GM18502 (cell line): ENCODE measurements around the gene CYTH4.
"Not testable (repeated sequence)": the region's sequence is repeated elsewhere in the genome, so short reads cannot be mapped to it uniquely, and the experiment has no call there.

Experiments
- ATAC-seq: cut with Tn5 transposase; IDR thresholded peaks from one replicate; pipeline ENCODE4 v1.9.1; 2021; ENCODE audit warnings: mild to moderate bottlenecking; ENCODE audit not compliant: unreplicated experiment, poor library complexity

CYTH4 gene

DNA sequence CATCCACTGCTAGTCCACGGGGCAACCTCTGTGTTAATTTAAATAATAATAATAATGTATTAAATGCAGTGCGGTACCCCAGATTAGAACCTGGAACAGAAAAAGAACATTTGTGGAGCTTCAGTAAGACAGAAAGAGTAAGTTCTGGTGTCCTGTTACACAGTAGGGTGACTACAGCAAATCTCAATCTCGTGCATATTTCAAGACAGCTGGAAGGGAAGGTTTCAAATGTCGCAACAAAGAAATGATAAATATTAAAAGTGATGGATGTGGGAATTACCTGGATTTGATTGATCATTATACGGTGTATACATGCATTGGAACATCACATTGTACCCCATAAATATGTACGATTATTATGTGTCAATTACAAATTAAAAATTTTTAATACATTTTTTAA, 36.6 kb upstream of the CYTH4 start:
- ATAC-seq, result no peak

DNA sequence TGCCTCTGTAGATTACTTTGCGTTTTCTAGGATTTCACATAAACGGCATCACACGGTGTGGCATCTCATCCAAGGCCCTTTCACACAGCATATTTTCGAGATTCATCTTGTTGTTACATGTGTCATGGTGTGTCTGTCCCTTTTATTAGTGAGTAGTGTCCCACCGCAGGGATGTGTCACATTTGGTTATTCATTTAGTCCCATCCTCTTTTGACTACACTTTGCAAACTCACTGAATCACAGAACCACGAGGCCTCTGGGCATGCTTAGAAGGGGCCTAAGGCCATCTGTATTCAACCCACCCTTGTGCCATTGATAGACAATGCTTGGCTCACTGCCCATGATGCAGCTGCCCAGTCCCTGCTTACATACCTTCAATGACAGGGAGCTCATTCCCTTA, 34.1 kb upstream of the CYTH4 start:
- ATAC-seq, result no peak

DNA sequence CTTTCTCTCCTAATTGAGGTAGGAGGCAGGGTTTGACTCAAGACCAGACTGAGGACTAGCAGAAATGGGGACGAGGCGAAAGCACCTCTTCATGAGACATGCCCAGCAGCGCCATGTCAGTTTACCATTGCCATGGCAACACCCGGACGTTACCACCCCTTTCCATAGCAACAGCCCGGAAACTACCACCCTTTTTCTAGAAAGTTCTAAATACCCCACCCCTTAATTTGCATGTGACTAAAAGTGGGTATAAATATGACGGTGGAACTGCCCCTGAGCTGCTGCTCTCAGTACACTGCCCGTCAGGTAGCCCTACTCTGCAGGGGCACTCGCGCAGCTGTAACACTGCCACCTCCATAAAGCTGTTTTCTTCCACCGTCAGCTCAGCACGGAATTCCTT, 32.3 kb upstream of the CYTH4 start:
- no peak for ATAC-seq

DNA sequence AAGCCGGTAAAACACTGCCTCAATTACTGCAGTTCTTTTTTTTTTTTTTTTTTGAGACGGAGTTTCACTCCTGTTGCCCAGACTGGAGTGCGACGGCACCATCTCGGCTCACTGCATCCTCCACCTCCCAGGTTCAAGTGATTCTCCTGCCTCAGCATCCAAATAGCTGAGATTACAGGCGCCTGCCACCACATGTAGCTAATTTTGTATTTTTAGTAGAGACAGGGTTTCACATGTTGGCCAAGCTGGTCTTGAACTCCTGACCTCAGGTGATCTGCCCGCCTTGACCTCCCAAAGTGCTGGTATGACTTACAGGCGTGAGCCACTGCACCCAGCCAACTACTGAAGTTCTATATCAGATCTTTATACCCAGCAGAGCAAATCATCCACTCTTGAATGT, 30.5 kb upstream of the CYTH4 start:
- not testable (repeated sequence) for ATAC-seq

DNA sequence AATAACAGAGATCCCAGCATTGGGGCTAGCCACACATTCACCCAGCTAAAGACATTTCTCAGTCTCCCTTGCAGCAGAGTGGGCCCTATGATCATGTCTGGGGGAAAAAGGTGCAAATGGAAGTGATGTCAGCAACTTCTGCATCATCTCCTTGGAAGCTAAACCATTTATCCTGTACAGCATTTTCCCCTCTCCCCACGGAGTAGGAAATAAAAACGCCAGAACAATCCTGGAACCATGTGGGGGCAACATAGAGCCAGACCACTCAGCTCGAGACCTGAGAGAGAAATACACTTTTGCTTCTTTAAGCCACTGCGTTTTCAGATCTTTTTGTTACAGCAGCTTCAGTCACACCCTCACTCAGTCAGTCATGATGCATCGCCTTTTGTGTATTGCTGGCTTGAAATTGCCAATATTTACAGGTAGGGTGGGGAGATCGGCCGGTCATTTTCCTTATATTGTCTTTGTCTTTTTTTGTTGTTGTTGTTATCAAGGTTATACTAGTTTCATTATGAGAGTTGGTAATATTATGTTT, 29.1 kb upstream of the CYTH4 start:
- no peak for ATAC-seq

DNA sequence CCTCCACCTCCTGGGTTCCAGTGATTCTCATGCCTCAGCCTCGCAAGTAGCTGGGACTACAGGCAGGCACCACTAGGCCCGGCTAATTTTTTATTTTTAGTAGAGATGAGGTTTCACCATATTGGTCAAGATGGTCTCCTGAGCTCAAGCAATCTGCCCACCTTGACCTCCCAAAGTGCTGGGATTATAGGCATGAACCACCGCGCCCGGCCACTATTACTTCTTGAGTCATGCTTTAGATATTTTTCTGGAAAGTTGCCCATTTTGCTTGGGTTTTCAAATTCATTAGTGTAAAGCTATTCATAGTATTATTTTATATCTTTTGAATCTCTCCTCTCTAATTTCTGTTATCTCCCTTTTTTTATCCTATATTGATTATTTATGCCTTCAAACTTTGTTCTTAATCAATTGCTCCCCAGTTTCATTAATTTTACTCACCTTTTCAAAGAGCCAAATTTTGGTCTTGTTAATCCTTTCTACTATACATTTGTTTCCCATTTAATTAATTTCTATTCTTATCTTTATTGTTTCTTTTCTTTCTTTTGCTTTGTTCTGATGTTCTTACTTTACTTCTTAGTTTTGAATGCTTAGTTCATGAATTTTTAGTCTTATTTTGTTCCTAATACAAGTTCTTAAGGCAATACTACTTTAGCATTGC, 28.0 kb upstream of the CYTH4 start:
- no peak for ATAC-seq

DNA sequence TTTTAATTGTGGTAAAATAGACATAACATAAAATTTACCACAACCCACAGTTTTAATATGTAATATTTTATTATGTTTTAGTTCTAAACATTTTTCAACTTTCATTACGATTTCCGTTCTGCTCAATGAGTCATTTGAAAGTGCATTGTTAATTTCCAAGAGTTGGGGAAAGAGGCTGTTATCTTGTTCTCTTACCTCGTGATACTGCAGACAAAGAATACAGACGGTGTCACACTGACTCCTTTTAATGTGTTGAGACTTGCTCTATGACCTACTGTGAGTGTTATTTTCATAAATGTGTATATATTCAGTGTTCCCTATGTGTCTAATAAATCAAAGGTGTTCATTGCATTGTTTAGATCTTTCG, 27.5 kb upstream of the CYTH4 start:
- ATAC-seq, result no peak

DNA sequence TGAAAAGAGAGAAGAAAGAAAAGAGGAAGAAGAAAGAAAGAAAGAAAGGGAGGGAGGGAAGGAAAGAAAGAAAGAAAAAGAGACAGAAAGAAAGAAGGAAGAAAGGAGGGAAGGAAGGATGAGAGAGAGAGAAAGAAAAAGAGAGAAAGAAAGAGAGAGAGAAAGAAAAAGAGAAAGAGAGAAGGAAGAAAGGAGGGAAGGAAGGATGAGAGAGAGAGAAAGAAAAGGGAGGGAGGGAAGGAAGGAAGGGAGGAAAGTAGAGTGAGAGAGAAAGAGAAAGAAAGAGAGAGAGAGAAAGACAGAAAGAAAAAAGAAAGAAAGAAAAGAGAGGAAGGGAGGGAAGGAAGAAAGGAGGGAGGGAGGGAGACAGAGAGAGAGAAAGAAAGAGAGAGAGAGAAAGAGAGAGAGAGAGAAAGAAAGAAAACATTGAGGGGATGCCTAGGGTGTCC, 26.7 kb upstream of the CYTH4 start:
- no peak for ATAC-seq

DNA sequence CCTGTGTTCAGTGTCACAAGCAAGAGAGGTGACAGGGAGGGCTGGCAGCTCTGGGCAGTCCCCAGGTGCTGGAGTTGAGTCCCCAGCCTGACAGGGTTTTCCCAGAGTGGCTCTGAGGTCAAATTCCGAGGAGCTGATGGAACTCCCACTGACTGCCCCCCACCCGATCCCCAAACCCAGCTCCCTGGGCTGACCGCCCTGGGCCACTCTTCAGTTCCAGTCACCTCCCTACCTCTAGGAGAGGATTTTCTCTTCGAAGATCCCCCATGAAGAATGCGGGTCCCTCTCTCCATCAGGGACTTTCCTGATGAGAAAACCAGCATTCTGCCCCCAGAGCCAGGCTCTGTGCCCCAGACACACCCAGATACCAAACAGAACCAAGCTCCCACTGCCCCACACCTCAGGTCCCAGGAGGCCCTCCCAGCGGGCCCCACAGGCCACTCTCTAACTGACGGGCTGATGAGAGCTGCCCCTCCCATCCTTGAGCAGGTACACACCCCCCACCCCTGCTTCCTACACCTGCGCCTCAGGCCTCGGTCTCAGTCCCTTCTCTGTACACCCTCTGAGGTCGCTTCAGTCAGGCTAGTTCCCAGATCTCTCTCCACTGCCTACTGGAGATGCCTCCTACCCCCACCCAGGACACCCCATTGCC, 26.1 kb upstream of the CYTH4 start:
- no peak for ATAC-seq

DNA sequence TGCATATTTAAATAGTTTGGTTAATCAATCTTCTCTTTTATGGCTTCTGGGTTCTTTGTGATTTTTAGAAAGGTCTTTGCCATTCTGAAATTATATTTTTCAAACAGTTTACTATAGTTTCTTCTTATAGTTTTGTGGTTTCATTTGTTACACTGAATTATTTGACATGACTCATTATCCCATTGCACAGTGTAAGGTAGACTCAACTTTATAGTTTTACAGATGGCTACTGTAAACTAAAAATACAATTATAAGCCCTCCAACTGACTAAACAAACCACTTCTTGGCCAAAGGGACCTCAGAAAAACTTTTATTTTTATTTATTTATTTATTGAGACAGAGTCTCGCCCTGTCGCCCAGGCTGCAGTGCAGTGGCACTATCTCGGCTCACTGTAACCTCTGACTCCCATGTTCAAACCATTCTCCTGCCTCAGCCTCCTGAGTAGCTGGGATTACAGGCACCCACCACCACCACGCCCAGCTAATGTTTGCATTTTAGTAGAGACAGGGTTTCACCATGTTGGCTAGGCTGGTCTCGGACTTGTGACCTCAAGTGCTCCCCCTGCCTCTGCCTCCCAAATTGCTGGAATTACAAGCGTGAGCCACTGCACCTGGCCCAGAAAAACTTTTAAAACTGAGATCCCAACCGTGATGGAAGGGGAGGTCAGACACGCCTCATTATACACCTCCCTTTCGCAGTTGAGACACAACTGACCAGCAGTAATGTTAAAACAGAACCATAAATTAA, 24.1 kb upstream of the CYTH4 start:
- ATAC-seq, result no peak

DNA sequence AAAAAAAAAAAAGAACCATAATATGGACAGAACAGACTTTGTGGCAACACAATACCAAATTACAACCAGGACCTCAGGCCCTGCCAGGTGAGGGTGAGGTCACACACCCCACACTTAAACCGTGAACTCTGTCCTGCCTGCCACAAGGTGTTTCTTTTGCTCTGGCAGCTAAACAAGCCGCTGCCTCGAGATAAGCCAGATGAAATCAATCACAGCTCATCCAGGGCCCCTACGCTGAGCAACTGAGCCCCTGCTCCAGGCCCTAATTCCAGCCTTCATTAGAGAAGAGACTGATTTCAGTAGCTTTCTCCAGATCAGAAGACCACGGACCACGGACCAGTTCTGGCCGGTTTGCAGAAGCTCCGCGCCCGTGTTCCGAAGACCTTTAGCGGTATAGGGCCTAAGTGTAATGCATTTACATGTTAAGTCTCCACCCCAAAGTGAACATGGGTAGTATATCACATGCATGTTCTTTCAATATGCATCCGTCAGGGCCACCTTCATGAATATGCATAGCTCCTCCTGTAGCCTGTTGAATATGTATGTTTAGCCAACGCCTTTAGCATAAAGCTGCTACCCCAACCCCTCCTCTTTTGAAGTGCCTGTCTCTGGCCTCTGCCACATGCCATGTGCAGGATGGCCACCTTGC, 23.4 kb upstream of the CYTH4 start:
- no peak for ATAC-seq

DNA sequence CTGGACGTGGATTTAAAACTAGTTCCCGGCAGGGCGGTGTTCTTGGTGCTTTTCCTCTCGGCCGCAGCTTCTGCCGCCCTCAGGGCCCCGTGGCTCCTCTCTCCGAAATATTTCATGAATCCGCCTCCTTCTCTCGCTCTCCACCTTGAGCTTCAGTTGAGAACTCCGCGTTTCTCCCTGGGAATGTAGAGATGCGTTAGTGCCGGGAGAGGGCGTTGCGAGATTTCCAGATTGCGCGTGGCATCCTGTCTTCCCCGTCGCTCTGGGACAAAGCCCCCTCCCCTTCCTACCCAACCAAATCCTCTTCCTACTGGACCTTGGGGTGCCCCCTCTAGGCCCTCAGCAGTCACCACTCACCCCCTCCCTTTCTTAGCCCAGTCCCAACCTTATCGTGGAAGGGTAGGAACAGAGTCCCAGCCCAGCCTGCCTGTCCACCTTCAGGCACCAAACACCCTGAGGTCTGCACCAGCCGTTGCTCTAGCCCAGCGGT, 22.7 kb upstream of the CYTH4 start:
- ATAC-seq, result no peak

DNA sequence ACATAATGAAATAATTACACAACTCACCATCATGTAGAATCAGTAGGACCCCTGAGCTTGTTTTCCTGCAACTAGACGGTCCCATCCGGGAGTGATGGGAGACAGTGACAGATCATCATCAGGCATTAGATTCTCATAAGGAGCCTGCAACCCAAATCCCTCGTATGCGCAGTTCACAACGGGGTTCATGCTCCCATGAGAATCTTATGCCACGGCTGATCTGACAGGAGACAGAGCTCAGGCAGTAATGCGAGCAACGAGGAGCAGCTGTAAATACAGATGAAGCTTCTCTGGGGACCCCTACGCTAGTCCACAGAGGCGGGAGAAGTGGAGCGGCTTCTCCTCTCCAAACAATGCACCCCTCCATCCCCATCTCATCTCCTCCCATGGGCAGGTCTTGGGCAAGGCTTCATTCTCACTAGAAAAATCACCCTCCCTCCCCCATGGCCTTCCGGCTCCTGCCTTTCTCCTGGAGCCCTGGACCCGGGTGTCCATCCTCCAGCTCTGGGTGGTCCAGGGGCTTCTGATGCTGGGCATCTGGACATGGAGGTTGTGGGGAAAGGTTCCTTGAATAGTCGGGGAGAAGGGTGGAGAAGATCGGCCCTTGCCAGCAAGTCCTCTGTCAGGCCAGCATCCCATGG, 22.0 kb upstream of the CYTH4 start:
- ATAC-seq, result no peak

DNA sequence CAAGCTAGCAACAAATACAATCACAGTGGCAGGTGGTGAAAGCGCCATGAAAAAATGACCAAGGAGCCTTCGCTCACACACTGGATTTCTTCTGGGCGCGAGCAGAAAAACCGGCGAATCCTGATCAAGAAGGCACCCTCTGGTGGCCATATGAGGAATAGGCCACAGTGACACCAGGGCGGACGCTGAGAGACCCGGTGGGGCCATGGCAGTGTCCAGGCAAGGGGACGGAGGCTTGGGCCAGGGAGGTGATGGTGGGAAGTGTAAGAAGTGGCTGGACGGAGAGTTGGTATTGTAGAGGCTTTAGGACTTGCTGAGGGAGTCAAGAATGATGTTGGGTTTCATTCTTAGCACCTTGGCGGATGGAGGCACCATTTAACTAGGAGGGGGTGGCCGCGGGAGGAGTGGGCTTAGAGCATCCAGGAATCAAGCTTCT, 21.4 kb upstream of the CYTH4 start:
- ATAC-seq, result no peak

DNA sequence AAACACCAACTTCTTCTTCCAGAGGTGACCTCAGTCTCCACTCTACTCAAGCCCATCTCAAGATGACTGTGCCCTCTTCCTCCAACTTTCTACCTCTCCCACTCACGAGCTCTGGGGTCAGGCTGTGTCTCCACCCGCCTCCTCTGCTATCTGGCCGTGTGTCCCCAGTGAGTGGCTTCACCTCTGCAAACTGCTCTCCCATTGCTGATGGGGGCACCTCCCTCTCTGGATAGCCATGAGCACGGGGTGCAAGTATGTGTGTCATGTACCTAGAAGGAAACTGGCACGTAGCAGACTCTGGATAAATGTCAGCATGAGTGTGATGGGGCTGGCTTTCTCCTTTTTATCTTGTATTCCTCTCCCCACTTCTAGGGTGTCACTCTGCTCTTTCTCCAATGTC, 20.0 kb upstream of the CYTH4 start:
- no peak for ATAC-seq

DNA sequence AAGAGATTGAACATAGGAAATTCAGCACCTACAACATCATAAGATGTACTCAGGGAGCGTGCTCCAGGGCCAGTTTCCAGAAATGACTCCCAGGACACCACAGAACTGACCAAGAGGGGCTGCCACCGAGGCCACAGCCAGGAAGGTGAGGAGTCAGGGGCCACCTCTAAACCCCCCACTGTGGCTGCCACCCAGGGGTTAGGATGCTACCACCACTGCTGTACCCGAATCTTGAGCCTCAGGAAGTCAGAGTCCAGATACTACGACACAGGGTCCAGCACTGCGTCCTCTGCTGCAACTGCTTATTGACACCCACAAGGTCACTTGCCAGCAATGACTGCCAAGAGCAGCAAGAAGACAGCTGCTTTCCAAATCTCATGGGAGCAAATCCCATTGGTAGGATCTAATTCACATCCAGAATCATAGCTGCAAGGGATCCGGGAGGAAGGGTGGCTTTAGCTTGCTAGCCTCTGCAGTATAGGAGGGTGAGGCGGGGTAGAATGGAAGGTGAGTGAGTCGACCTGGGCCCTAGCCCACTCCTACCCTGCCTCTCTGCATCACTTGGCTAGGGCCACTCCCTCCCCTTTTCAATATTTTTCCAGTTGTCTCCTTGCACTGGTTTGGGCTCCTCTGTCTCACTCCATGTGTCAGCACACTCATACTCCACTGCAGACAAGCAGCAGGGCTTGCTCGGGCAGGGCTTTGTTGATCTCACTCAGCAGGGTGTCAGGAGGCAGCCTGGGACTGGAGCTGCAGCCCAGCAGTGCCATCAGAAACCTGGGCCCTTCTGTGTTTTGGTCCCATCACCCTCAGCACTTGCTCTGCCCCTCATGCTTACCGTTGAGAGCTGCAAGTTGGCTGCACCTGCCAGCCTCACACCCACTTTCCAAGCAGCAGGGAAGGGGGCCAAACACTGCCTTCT, 18.1 kb upstream of the CYTH4 start:
- no peak for ATAC-seq

DNA sequence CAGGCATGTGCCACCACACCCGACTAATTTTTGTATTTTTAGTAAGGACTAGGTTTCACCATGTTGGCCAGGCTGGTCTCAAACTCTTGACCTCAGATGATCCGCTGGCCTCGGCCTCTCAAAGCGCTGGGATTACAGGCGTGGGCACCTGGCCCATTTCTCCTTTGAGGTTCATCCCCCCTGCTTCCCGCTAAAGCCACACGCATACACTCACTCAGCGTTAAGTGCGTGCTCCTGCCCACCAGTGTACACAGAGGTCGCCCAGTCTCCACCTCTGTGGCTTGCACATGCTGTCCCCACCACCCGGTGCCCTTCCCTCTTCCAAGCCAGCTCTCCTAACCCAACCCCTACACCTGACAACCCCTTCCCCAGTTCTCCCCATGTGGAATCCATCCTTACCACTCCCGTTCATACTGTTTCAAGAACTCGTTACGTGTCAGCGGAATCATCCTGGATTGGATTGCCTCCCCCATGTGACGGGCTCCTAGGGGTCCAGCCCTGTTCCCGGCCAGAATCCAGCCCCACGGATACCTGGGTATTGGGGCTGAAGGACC, 15.7 kb upstream of the CYTH4 start:
- ATAC-seq, result no peak

DNA sequence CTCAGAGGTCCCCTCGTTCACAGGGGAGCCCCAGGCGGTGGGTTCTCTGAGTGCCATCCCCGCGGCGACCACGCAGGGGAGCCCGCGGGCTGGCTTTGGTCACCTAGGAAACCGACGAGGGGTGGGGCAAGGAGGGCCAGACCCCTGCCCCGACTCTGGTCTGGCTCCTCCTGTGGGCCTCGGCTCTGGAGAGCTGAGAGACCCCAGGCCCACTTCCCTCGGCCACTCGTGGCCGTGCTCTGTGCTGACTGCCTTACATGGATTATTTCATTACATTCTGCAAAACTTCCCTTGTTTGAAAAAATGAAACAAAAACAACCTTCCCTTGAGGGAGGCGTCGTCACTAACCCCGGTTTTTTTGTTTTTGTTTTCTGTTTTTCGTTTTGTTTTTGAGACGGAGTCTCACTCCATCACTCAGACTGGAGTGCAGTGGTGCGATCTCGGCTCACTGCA, 15.1 kb upstream of the CYTH4 start:
- ATAC-seq, result peak; percentile 71
